HG02678 (cell line): ENCODE data around the gene C1orf115.
"Not testable (repeated sequence)": the region's sequence is repeated elsewhere in the genome, so short reads cannot be mapped to it uniquely, and the experiment has no call there.

Source experiments
- ATAC-seq: cut with Tn5 transposase; IDR thresholded peaks from one replicate; pipeline ENCODE4 v1.9.1; 2021; ENCODE audit warnings: mild to moderate bottlenecking, moderate library complexity; ENCODE audit not compliant: unreplicated experiment

The C1orf115 gene

DNA sequence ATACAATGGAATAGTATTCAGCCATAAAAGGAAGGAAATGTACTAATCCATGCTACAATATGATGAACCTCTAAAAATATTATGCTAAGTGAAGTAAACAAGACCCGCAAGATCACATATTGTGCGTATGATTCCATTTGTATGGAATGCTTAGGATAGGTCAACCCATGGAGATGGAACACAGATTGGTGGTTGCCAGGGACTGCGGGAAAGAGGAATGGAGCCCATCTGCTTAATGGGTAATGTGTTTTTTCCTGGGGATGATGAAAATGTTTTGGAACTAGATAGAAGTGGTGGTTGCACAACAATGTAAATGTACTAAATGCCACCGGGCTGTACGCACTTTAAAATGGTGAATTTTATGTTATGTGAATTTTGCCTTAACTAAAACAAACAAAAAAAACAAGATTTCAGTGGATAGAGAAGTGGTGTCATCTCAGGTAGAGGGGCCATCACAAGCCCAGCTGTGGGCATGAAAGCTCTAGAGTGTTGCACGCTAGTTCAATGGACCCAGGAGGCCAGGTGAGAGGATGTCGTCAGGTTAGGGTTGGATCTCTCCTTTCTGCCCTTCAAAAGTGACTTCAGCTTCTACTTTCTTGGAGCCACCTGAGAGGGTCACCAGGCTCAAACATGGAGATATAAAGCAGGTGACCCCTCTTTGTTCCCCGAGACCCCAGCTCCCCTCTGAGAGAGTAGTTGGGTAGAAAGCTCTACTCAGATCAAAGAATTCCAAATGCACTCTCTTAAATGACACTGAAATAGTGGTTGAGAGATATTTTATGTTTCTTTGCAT lies 2.5 kb downstream of the C1orf115 start:
- ATAC-seq, result no peak

DNA sequence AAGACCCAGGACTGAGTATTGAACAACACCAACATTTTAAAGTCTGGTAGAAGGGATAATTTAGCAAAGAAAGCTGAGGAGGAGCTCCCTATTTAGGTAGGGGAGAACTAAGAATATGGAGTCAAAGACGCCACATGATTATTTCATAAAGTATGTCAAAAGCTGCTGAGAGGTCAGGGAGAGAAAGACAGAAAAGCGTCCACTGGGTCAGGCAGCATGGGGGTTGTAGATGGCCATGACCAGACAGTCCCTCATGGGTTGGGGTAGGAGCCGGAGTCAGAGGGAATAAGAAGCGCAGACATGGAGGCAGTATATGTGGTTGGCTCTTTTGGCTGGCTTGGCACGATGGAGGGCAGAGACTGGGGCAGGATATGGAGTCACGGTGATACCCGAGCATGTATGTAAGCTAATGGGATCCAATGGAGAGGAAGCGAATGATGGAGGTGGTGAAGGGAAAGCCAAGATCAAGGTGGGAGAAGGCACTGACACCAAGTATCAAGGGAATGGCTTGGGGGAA lies 4.8 kb downstream of the C1orf115 start:
- ATAC-seq, result no peak

GRCh38 chr1:220695426-220695825 lies 5.3 kb downstream of the C1orf115 start:
- ATAC-seq, result no peak

- no peak for ATAC-seq
Measured at GRCh38 chr1:220696226-220696862, 6.2 kb downstream of the C1orf115 start.

- ATAC-seq, result no peak
Measured at GRCh38 chr1:220696863-220697231, 6.7 kb downstream of the C1orf115 start.

- ATAC-seq, result no peak
Measured at GRCh38 chr1:220697326-220697725, 7.2 kb downstream of the C1orf115 start.

GRCh38 chr1:220698607-220699016 lies 8.4 kb downstream of the C1orf115 start:
- no peak for ATAC-seq

DNA sequence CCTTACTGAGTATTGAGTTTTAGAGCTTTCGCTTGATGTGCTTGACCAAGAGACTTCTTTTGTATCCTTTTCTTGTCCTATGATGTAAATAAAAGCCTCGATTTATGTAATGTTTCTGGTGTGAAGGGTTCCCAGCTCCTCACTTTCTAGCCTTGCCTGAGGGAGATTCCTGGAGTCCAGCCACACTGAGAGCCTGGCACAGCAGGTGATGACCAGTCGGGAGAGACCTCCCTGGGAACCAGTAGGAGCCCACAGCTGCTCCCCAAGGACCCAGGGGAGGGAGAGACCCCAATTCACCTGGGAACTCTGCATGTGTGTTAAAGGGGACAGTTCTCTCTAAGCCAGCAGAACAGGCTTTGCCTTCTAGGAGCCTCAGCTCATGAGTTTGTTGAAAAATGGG lies 8.9 kb downstream of the C1orf115 start:
- no peak for ATAC-seq

DNA sequence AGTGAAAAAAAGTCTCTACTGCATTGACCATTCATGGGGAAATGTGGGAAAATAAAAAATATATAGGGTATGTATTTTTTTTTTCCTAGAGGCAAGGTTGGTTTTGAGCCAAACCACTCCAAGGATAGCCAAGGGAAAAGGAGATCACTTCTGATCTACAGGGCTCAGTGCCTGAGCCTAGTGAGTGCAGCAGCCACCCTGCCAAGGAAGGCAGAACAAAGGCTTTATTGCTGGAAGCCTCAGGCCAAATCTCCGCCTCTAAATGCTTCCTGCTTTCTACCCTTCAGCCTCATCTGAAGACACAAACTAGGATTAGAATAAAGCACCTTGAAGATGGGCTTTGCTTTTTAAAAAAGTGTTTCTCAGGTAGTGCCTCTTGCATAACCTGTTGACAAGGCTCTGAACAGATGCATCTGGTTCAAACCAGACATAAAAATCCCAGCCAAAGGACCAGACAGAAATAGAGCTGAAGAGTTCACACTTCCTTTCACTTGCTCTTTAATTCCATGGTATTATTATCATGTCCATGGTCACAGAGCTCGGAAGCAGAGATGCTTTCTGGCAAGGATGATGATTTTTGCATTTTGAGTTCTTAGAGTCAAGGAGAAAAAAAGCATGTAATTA lies 10.5 kb downstream of the C1orf115 start:
- no peak for ATAC-seq

DNA sequence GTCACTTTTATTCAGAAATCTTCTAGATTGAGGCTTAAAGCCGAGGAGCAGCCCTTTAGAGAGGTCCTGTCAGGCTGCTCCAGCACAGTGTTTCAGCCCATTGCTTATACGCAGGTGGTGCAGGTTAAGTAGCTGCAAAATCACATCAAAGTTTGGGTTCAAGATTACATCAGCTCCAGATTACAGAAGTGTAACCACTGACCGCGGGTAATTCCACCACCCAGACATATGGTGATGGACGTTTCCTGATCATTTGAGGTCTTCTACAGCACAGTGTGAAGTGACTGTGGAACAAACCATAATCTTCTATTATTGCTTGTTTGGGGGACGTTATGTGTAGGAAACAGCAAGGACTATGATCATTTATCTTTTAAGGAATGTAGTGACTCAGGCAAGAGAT lies 11.8 kb downstream of the C1orf115 start:
- ATAC-seq, result peak; percentile 43

DNA sequence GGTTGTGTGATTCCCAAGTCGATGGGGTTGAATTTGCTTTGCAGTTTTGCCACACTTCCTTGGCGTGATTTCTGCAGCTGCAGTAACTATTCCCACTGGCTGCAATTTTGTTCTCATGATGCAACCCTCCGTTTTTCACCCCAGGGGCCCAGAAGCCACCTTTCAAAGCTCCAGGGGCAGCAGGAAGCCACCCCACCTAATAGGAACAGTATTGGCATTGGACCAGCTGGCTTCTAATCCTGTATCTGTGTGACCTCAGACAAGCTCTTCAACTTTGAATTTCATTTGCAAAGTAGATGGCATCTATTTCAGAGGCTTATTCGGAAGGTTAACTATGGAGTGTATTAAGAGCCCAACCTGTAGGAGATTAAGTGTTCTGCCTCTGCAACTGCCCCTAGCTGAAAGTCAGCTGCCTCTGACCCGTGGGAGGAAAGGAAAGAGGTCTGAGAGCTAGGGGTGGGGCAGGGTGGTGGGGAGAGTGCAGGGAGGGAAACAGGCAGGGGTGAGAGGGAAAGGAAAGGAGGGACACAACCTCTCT lies 12.6 kb downstream of the C1orf115 start:
- no peak for ATAC-seq

DNA sequence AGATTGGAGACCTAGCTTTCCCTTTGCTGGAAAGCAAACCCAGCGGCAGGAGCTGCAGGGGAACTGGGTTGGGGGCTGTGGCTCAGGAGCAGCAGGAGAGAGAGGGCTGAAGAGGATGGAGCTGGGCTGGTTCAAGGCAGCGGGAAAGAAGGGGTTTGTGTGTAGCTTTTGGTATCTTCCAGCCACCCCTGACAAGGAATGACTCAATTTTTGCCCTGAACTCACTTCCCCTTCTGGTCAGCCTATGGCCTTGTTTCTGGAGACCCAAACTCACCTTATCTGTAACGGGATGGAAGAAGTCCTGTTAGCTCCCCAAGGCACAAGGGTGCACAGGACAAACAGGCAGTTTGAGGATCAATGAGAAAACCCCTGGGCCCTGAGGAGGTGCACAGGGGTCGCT lies 13.1 kb downstream of the C1orf115 start:
- ATAC-seq, result no peak

- no peak for ATAC-seq
Measured at GRCh38 chr1:220705782-220706181, 15.6 kb downstream of the C1orf115 start.

DNA sequence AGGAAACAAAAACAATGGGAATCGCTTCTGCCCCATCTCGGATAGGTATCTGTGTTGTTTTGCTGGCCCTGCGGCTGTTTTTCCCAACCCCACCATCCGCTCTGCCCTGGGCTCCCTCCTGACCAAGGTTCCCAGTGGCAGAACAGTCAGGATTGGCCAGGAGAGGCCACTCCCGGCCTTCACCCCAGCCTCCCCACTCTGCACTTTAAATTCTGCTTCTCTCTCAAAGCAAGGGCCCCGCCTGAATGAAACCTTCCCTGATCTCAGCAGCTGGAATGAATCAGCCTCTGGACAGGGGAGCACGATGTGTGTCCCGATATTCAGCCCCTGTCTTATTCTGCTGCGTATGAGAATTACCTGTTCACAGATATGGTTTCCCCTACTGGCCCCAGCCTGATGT lies 16.3 kb downstream of the C1orf115 start:
- no peak for ATAC-seq

DNA sequence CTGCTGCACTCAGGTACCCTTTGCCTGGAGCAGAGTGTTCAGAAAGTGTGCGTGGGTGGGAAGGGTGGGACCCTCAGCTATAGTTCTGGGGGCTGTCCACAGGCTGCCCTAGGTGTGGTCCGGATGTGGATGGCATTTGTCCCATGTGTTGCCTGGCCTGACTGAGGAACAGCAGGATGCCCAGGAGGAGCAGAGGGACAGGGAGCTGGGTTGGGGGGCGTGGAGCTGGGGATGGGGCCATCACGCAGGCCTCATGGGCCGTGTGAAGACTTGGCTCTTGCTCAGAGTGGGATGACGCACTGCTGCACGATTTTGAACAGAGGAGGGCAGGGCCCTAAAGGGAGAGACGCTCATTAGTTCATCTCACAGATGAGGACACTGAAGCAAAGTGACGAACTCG lies 17.0 kb downstream of the C1orf115 start:
- no peak for ATAC-seq

- ATAC-seq, result no peak
Measured at GRCh38 chr1:220708244-220708643, 18.1 kb downstream of the C1orf115 start.

DNA sequence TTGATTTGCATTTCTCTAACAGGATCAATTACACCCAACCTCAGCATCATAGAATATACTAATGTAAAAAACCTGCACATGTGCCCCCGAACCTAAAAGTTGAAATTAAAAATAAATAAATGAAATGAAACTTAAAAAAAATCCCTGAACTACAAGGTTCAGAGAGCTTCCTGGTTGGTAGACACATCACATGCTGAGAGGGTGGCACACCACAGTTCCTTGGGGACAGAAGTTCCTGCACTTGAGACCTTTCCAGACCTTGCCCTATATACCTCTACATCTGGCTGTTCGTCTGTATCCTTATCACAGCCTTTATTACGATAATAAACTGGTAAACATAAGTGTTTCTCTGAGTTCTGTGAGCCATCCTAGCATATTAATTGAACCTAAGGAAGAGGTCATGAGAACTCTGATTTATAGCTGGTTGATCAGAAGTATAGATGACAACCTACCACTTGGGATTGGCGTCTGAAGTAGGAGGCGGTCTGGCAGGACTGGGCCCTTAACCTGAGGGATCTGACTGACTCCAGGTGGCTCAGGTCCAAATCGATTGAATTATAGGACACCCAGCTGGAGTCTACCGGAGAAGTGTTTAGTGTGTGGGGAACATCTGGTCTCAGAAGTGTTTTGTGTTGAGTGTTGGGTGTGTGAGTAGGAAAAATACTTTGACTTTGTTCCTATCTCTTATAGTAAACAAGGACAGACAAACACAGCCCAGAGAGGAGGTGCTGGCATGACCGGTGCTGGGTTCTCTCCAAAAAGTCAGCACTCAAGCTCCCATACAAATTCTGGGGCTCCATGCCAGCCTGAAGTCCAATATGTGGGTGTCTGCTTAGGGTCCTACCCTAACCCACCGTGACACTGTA lies 19.0 kb downstream of the C1orf115 start:
- ATAC-seq, result no peak

- ATAC-seq, result no peak
Measured at GRCh38 chr1:220710333-220710732, 20.2 kb downstream of the C1orf115 start.

- peak; percentile 67 for ATAC-seq
Measured at GRCh38 chr1:220711056-220711809, 21.1 kb downstream of the C1orf115 start.

DNA sequence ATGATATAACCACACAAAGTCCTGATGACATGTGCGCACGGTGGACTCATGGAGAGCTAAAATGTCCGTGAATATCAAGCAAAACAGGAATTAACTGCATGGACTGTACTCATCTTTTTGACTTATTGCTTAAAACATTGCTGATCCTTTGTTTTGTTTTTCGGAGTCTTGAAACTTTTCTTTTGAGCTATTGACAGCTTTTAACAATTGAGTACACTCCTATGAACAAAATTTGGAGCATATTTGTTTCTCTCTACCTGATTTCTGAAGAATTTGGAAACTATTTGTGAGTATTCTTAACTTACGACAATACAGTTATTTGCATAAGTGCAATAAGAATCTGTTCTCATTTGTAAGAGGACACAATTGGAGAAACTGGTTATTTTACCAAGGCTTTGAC lies 25.8 kb downstream of the C1orf115 start:
- not testable (repeated sequence) for ATAC-seq
